T-helper 1 cell treated with Interleukin-12 subunit alpha and Interleukin-12 subunit beta and Interleukin-4 antibody, amounts not matched to agents 30 ng/mL and 1 ng/mL, for 36 hours (primary cell): ENCODE data around the gene DEFB125. TPM values are rescaled to one million over a fixed set of nuclear protein-coding genes. Genes with fewer than 3 reads are reported as not detected.
"Not testable (repeated sequence)": the region's sequence is repeated elsewhere in the genome, so short reads cannot be mapped to it uniquely, and the experiment has no call there.

Experiments
- intact Hi-C: fragments of 100-400 bp; cut with micrococcal nuclease; formaldehyde crosslinking; loops from one replicate; pipeline ENCODE4 v1.15.1; 2024
- total RNA-seq: library from RNA; stranded (reverse); gene quantifications from 2 replicates; pipeline ENCODE4 v1.2.3, GENCODE V29; 2022

DEFB125 gene
- not detected in 2 replicates for total RNA-seq

- intact Hi-C loops, result no loop called here
These were observed at the start of gene DEFB125 for GRCh38 chr20:87401-87800. TSS of gene DEFB125 (plus strand) at chr20:87672. CDS start at chr20:87710, 38 bp downstream.

GRCh38 chr20:60035-60918 lies 27.2 kb upstream of the DEFB125 start:
- intact Hi-C loops, result no loop called here

GRCh38 chr20:61230-61629 lies 26.2 kb upstream of the DEFB125 start:
- intact Hi-C loops, result no loop called here

- intact Hi-C loops, result no loop called here
These were observed 25.7 kb upstream of the DEFB125 start for GRCh38 chr20:61757-62156.

GRCh38 chr20:62487-62886 lies 25.0 kb upstream of the DEFB125 start:
- intact Hi-C loops, result no loop called here

- intact Hi-C loops, result no loop called here
These were observed 23.4 kb upstream of the DEFB125 start for GRCh38 chr20:64026-64603.

GRCh38 chr20:64766-65322 lies 22.6 kb upstream of the DEFB125 start:
- intact Hi-C loops, result no loop called here

GRCh38 chr20:77231-77630 lies 10.2 kb upstream of the DEFB125 start:
- intact Hi-C loops, result no loop called here

GRCh38 chr20:78338-78737 lies 9.1 kb upstream of the DEFB125 start:
- intact Hi-C loops, result no loop called here

- intact Hi-C loops, result no loop called here
These were observed 7.9 kb upstream of the DEFB125 start for GRCh38 chr20:79565-79964.

- intact Hi-C loops, result no loop called here
These were observed 3.2 kb downstream of the DEFB125 start for GRCh38 chr20:90651-91050.

- intact Hi-C loops, result no loop called here
These were observed 6.2 kb downstream of the DEFB125 start for GRCh38 chr20:93641-94040.

GRCh38 chr20:95215-95614 lies 7.7 kb downstream of the DEFB125 start:
- intact Hi-C loops, result no loop called here

GRCh38 chr20:97691-98090 lies 10.2 kb downstream of the DEFB125 start:
- intact Hi-C loops, result not testable (repeated sequence)

- intact Hi-C loops, result no loop called here
These were observed 14.5 kb downstream of the DEFB125 start for GRCh38 chr20:101975-102374.

GRCh38 chr20:103456-103855 lies 16.0 kb downstream of the DEFB125 start:
- intact Hi-C loops, result no loop called here

GRCh38 chr20:112396-112795 lies 24.9 kb downstream of the DEFB125 start:
- intact Hi-C loops, result no loop called here

GRCh38 chr20:117518-117917 lies 30.0 kb downstream of the DEFB125 start:
- intact Hi-C loops, result no loop called here

- intact Hi-C loops, result not testable (repeated sequence)
These were observed 42.4 kb downstream of the DEFB125 start for GRCh38 chr20:129786-130323.

GRCh38 chr20:137668-138490 lies 50.4 kb downstream of the DEFB125 start:
- intact Hi-C loops, result no loop called here

GRCh38 chr20:142290-142689 lies 54.8 kb downstream of the DEFB125 start, which contains the start of gene DEFB126:
TSS of gene DEFB126 (plus strand) at chr20:142590. CDS start at chr20:142629, 39 bp downstream.
- intact Hi-C loops, result no loop called here
